Progenitor cell of endocrine pancreas (in vitro differentiated cells): ENCODE results near the gene RAB35. TPM values are rescaled to one million over a fixed set of nuclear protein-coding genes. Genes with fewer than 3 reads are reported as not detected.

ENCODE experiments used
- DNase-seq: peaks from one replicate; pipeline ENCODE4 v3.0.0; 2021; ENCODE audit warnings: low spot score; ENCODE audit not compliant: unreplicated experiment
- H3K27ac Mint-ChIP-seq: 2 replicates; pipeline ENCODE4 v1.8.0; 2021; ENCODE audit warnings: mild to moderate bottlenecking, moderate library complexity, mixed read lengths
- H3K27me3 Mint-ChIP-seq: 2 replicates; pipeline ENCODE4 v1.8.0; 2021; ENCODE audit warnings: mixed read lengths
- H3K36me3 Mint-ChIP-seq: 2 replicates; pipeline ENCODE4 v1.8.0; 2022; ENCODE audit warnings: mixed read lengths; ENCODE audit not compliant: insufficient read depth
- H3K4me1 Mint-ChIP-seq: 2 replicates; pipeline ENCODE4 v1.8.0; 2021; ENCODE audit warnings: low read depth, mixed read lengths
- H3K4me3 Mint-ChIP-seq: 2 replicates; pipeline ENCODE4 v1.8.0; 2021; ENCODE audit warnings: low read depth, mild to moderate bottlenecking, moderate library complexity, mixed read lengths
- H3K9me3 Mint-ChIP-seq: 2 replicates; pipeline ENCODE4 v1.8.0; 2021; ENCODE audit warnings: low read depth, mixed read lengths
- total RNA-seq: library from RNA; stranded (reverse); gene quantifications from 2 replicates; pipeline ENCODE4 v1.2.1, GENCODE V29; 2021
- TF ChIP-seq, protein P1 (sequence below): fragments of 200-600 bp; sonication (generic); IDR thresholded peaks from one replicate; pipeline ENCODE4 v1.5.0; 2021; ENCODE audit warnings: antibody characterized with exemption, mild to moderate bottlenecking; ENCODE audit not compliant: unreplicated experiment

Gene RAB35
- total RNA-seq, 1 donor from 2014 or later, result 36.7 TPM

DNA sequence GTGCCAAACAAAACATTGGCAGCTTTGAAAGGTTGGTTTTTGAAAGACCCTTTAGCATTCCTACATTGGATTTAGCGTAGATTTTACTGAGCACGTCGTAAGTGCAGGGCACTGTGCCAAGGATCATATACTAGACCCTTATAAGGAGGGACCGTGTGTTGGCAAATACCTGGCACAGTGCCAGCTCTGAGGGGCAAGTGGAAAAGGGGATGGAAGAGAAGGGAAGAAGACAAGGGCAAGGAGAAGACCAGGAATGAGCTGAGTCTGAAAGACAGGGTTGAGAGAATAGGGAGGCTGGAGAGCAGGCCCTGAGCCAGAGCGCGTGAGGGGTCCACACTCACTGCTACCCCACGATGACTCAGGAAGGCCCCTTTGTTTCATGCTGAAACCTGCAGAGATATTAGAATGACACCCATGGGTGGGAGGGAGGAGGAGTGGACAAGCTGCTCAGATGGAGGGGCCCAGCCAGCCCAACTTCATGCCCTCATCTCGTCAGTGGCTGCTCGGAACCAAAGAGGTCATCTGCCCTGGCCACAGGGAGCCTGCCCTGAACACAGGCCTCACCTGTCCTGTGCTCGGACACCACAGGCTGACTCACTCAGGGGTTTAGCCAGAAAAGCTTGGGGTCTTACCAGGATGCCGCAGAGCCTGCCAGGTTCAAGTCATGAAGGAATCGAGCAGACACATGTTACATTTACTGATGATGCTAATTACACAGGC, 25.0 kb downstream of the RAB35 start:
- no peaks in the 10 kb centered on the region for H3K27me3 Mint-ChIP-seq
- H3K27ac Mint-ChIP-seq, result no peak overlapping the region
- TF ChIP-seq, protein P1, sequence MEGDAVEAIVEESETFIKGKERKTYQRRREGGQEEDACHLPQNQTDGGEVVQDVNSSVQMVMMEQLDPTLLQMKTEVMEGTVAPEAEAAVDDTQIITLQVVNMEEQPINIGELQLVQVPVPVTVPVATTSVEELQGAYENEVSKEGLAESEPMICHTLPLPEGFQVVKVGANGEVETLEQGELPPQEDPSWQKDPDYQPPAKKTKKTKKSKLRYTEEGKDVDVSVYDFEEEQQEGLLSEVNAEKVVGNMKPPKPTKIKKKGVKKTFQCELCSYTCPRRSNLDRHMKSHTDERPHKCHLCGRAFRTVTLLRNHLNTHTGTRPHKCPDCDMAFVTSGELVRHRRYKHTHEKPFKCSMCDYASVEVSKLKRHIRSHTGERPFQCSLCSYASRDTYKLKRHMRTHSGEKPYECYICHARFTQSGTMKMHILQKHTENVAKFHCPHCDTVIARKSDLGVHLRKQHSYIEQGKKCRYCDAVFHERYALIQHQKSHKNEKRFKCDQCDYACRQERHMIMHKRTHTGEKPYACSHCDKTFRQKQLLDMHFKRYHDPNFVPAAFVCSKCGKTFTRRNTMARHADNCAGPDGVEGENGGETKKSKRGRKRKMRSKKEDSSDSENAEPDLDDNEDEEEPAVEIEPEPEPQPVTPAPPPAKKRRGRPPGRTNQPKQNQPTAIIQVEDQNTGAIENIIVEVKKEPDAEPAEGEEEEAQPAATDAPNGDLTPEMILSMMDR, result no peak
- H3K4me1 Mint-ChIP-seq, result peaks cover 5% of the 10 kb centered on the region
- no peak overlapping the region for H3K4me3 Mint-ChIP-seq
- no peaks in the 10 kb centered on the region for H3K9me3 Mint-ChIP-seq
- H3K36me3 Mint-ChIP-seq, result peaks cover 2% of the 10 kb centered on the region
- DNase-seq, result no peak

DNA sequence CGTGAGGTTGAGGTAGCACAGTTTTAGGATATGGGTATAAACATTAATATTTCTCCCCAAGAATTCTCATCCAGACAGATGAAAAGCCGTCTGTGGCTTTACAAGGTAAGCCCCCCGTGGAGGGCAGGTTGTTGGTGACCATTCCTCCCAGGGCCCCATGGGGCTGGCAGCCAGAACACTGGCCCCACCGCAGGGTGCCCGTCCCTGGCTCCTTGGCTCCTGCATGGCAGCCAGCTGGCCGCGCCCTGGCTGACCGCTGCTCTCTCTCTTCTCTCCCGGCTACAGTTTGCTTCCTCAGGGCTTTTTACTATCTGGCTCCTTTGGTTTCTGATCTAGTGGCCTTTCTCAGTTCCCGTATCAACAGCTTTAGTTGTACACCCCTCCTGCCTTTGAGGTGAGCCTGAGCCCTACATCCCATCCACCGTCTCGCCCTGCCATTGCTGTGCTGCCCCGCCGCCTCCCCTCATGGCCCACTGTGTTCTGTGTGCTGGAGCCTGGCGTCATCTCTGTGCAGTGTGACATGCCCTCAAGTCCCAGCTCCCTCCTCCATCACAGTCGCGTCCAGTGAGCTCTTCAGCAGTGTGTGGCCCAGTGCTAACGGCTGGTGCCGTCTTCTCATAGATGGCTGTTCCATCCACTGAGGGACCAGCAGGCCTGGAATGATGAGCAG, 25.8 kb downstream of the RAB35 start:
- DNase-seq, result no peak
- H3K27ac Mint-ChIP-seq, result no peak overlapping the region

DNA sequence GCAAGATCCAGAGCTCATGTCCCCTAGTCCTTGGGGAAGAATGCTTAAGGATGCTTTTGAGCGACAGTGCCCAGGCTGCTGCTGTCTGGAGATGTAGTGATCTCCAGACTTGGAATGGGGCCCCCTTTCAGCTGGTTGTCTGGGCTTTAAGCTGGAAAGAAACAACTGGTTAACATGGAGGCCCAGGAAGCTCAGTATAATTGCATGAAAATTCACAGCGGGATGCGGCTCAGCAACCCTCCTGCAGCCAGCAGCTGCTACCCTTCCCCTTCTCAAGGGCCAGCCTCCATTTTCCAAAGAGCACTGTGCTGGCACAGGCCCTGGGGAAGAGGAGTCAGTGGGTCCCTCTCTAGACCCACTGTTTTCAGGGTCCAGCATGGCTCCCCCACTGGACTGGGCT, 26.3 kb downstream of the RAB35 start:
- no peak for DNase-seq
- H3K9me3 Mint-ChIP-seq, result no peaks in the 10 kb centered on the region
- no peak overlapping the region for H3K27ac Mint-ChIP-seq
- H3K36me3 Mint-ChIP-seq, result no peaks in the 10 kb centered on the region
- H3K4me3 Mint-ChIP-seq, result no peak overlapping the region
- TF ChIP-seq, protein P1, result no peak
- no peaks in the 10 kb centered on the region for H3K27me3 Mint-ChIP-seq
- peaks cover 6% of the 10 kb centered on the region for H3K4me1 Mint-ChIP-seq

More for the DNA sequence above, 25.8 kb downstream of the RAB35 start:
- TF ChIP-seq, protein P1, result no peak
- H3K36me3 Mint-ChIP-seq, result no peaks in the 10 kb centered on the region
- H3K27me3 Mint-ChIP-seq, result no peaks in the 10 kb centered on the region
- peaks cover 6% of the 10 kb centered on the region for H3K4me1 Mint-ChIP-seq
- no peak overlapping the region for H3K4me3 Mint-ChIP-seq
- H3K9me3 Mint-ChIP-seq, result no peaks in the 10 kb centered on the region

DNA sequence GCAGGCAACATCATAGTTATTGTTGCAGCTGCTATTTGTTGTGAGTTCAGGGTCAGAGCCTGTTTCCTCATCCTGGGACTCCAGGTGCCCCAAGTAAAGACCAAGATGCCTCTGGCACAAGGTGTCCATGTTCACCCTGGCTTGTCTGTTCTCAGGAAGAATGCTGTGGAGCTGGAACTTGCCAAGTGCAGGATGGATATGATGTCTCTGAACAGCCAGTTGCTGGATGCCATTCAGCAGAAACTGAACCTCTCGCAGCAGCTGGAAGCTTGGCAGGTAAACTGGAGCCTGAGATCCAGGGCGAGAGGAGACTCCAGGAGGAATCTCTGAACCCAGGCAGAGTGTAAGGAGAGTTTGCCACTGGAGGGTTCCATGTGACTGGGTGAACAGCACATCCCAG, 26.8 kb downstream of the RAB35 start:
- H3K4me3 Mint-ChIP-seq, result no peak overlapping the region
- H3K4me1 Mint-ChIP-seq, result peaks cover 6% of the 10 kb centered on the region
- no peak overlapping the region for H3K27ac Mint-ChIP-seq

DNA sequence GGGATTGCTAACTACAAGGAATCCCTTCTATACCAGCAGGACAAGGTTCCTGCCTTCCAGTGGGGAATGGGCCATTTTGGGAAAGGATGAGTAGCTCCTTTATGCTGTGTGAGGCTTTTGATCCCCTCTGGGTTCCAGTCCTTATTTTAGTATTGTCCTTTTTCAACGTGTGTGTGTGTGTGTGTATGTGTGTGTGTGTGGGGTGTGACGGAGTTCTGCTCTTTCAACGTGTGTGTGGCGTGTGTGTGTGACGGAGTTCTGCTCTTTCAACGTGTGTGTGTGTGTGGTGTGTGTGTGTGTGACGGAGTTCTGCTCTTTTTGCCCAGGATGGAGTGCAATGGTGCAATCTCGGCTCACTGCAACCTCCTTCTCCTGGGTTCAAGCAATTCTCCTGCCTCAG, 27.4 kb downstream of the RAB35 start:
- Mint-ChIP-seq H3K9me3 (no peaks in the 10 kb centered on the region), H3K4me1 (peaks cover 6% of the 10 kb centered on the region), H3K4me3 (no peak overlapping the region), H3K36me3 (no peaks in the 10 kb centered on the region), H3K27me3 (no peaks in the 10 kb centered on the region), H3K27ac (no peak overlapping the region)
- TF ChIP-seq, protein P1, result no peak
- no peak for DNase-seq

More for the DNA sequence above, 26.8 kb downstream of the RAB35 start:
- no peak for DNase-seq
- TF ChIP-seq, protein P1, result no peak
- Mint-ChIP-seq H3K36me3 (no peaks in the 10 kb centered on the region), H3K27me3 (no peaks in the 10 kb centered on the region), H3K9me3 (no peaks in the 10 kb centered on the region)
